B cell (primary cell): ENCODE measurements around the gene CCDC7. TPM values are rescaled to one million over a fixed set of nuclear protein-coding genes. Genes with fewer than 3 reads are reported as not detected.
"Not testable (repeated sequence)": the region's sequence is repeated elsewhere in the genome, so short reads cannot be mapped to it uniquely, and the experiment has no call there.

Experiments used
- ATAC-seq: fragments of 200-7000 bp; cut with Tn5 transposase; one replicate; pipeline ENCODE4 v1.10.0; 2021; ENCODE audit warnings: low read depth, mild to moderate bottlenecking, moderate number of reproducible peaks, moderate library complexity
- CTCF ChIA-PET: fragments of 350-600 bp; sonication (Branson Sonifier 250); formaldehyde crosslinking; loops from one replicate; lab custom pipeline; 2021; ENCODE audit warnings: antibody characterized with exemption, inconsistent platforms; lab: Charles Lee
- POLR2A ChIA-PET: fragments of 350-600 bp; sonication (Branson Sonifier 250); formaldehyde crosslinking; loops from one replicate; lab custom pipeline; 2021; ENCODE audit warnings: antibody characterized with exemption; lab: Charles Lee
- DNase-seq: peaks from one replicate; pipeline ENCODE4 v3.0.0; 2013
- H2AFZ ChIP-seq: 2 replicates; pipeline ENCODE4 v1.6.1; 2012; ENCODE audit warnings: mild to moderate bottlenecking, low read depth, low read length; ENCODE audit not compliant: insufficient read depth, poor library complexity, severe bottlenecking
- H3K27ac ChIP-seq, 2 donors: 1 replicate in 1 of 2; 2 replicates in 1 of 2; pipeline ENCODE4 v1.5.1; 2012 to 2013; ENCODE audit warnings: low read length in 2 of 2, mild to moderate bottlenecking in 2 of 2, moderate library complexity in 1 of 2
- H3K27me3 ChIP-seq, 4 experiments: fragments of 200-600 bp in 1 of 4; sonication (generic) in 1 of 4; replicated peaks in 1 of 4; 1 replicate in 2 of 4; 2 replicates in 2 of 4; pipeline versions ENCODE4 v1.6.1 to v1.7.0; 2013 to 2016; ENCODE audit warnings: low read length in 3 of 4, mild to moderate bottlenecking in 2 of 4, mixed read lengths in 1 of 4, moderate library complexity in 1 of 4; ENCODE audit not compliant: insufficient read depth in 4 of 4, control insufficient read depth in 3 of 4; ENCODE audit errors: control extremely low read depth in 1 of 4
- H3K36me3 ChIP-seq, 2 experiments: replicated peaks in 1 of 2; 1 replicate in 1 of 2; 2 replicates in 1 of 2; pipeline versions ENCODE4 v1.6.1 to v1.7.1; 2013; ENCODE audit warnings: low read length in 1 of 2; ENCODE audit not compliant: insufficient read depth in 2 of 2, control insufficient read depth in 1 of 2; ENCODE audit errors: control extremely low read depth in 1 of 2, extremely low read depth in 1 of 2
- H3K4me1 ChIP-seq, 2 donors: fragments of 200-600 bp in 1 of 2; sonication (generic) in 1 of 2; 1 replicate in 1 of 2; 2 replicates in 1 of 2; pipeline versions ENCODE4 v1.5.1 to v1.6.1; 2013 to 2017; ENCODE audit warnings: low read length in 2 of 2; ENCODE audit not compliant: control insufficient read depth in 2 of 2, insufficient read depth in 2 of 2
- H3K4me2 ChIP-seq: replicated peaks from 2 replicates; pipeline ENCODE3; 2012; ENCODE audit warnings: mild to moderate bottlenecking, low read depth, low read length; ENCODE audit not compliant: poor library complexity, severe bottlenecking
- H3K4me3 ChIP-seq, 5 experiments: fragments of 200-600 bp in 1 of 5; sonication (generic) in 1 of 5; 1 replicate in 3 of 5; 2 replicates in 2 of 5; pipeline versions ENCODE4 v1.5.1 to v1.7.0; 2011 to 2016; ENCODE audit warnings: low read length in 4 of 5, mild to moderate bottlenecking in 4 of 5, low read depth in 2 of 5, control low read depth in 1 of 5, moderate library complexity in 1 of 5; ENCODE audit not compliant: insufficient read depth in 1 of 5; ENCODE audit errors: control extremely low read depth in 1 of 5, extremely low read depth in 1 of 5
- H3K79me2 ChIP-seq: fragments of 200-600 bp; sonication (generic); one replicate; pipeline ENCODE4 v1.6.0; 2016; ENCODE audit warnings: low read length; ENCODE audit not compliant: control insufficient read depth, insufficient read depth
- H3K9ac ChIP-seq: fragments of 200-600 bp; sonication (generic); 2 replicates; pipeline ENCODE4 v1.6.1; 2017; ENCODE audit warnings: mild to moderate bottlenecking, low read length, moderate library complexity
- H3K9me3 ChIP-seq, 3 donors: one replicate each; pipeline versions ENCODE4 v1.6.1 to v1.7.1; 2013; ENCODE audit warnings: low read length in 2 of 3; ENCODE audit not compliant: control insufficient read depth in 2 of 3, insufficient read depth in 1 of 3; ENCODE audit errors: control extremely low read depth in 1 of 3
- H4K20me1 ChIP-seq: 2 replicates; pipeline ENCODE4 v1.6.0; 2012; ENCODE audit warnings: mild to moderate bottlenecking, low read length; ENCODE audit not compliant: insufficient read depth, control insufficient read depth, poor library complexity, severe bottlenecking
- H3K27ac Mint-ChIP-seq: one replicate; pipeline ENCODE4 v1.8.0; 2021; ENCODE audit warnings: mixed read lengths
- H3K27me3 Mint-ChIP-seq: one replicate; pipeline ENCODE4 v1.8.0; 2021; ENCODE audit warnings: mixed read lengths
- H3K4me1 Mint-ChIP-seq: one replicate; pipeline ENCODE4 v1.8.0; 2021; ENCODE audit warnings: mixed read lengths
- H3K4me3 Mint-ChIP-seq: one replicate; pipeline ENCODE4 v1.8.0; 2021; ENCODE audit warnings: mixed read lengths
- H3K9me3 Mint-ChIP-seq: one replicate; pipeline ENCODE4 v1.8.0; 2022; ENCODE audit warnings: mixed read lengths; ENCODE audit not compliant: insufficient read depth
- CTCF ChIP-seq: fragments of 200-600 bp; IDR thresholded peaks from one replicate; pipeline ENCODE4 v1.8.0; 2022; ENCODE audit warnings: antibody characterized with exemption, mild to moderate bottlenecking
- EZH2 ChIP-seq: IDR thresholded peaks from 2 replicates; pipeline ENCODE4 v1.6.1; 2012; ENCODE audit warnings: borderline replicate concordance, low read depth, mild to moderate bottlenecking, moderate library complexity, low read length; ENCODE audit not compliant: insufficient read depth, poor library complexity, severe bottlenecking
- WGBS: methylation state at CpG from one replicate; pipeline ENCODE4 v1.1.5; 2013; ENCODE audit warnings: missing lambda C conversion rate; ENCODE audit not compliant: insufficient coverage; 5-methylcytosine and 5-hydroxymethylcytosine counted together
- intact Hi-C: fragments of 100-400 bp; cut with micrococcal nuclease; formaldehyde crosslinking; loops from one replicate; pipeline ENCODE4 v1.10.0; 2022
- polyA plus RNA-seq: library from polyadenylated mRNA; depleted of rRNA; stranded (reverse); fragments of >200 nt; gene quantifications from 2 replicates; pipeline ENCODE4 v1.2.3, GENCODE V29; 2012
- total RNA-seq, 2 donors: library from RNA; stranded (reverse); fragments of 120-200 nt in 1 of 2; gene quantifications; 1 replicate in 1 of 2; 2 replicates in 1 of 2; pipeline versions ENCODE4 v1.2.3 to v1.2.4, GENCODE V29; 2013 to 2022

CCDC7 gene
- total and polyA plus RNA-seq, 2 donors (not counting 1 experiment from before 2014, with no cell fraction given): 2.6 to 26.6 TPM

GRCh38 chr10:32911285-32912016 is 465.5 kb downstream of the CCDC7 start:
- Mint-ChIP-seq H3K27me3 (no peaks in the 10 kb centered on the region), H3K27ac (no peak overlapping the region)
- intact Hi-C loops: no loop called here

GRCh38 chr10:32917817-32918216 is 471.9 kb downstream of the CCDC7 start:
- CTCF ChIA-PET, intact Hi-C loops, H3K27ac ChIP-seq, DNase-seq, H3K4me1 ChIP-seq, H3K4me1 Mint-ChIP-seq, H3K4me2 ChIP-seq, H3K4me3 ChIP-seq, H3K27me3 Mint-ChIP-seq, H3K27me3 ChIP-seq, H3K9me3 ChIP-seq, POLR2A ChIA-PET, H3K9ac ChIP-seq, ATAC-seq, H3K27ac Mint-ChIP-seq, H2AFZ ChIP-seq, H4K20me1 ChIP-seq, H3K4me3 Mint-ChIP-seq, H3K9me3 Mint-ChIP-seq, H3K79me2 ChIP-seq: not testable (repeated sequence)
- H3K36me3 ChIP-seq: peaks cover 0 to 41% of the 10 kb centered on the region in 2 experiments
- no CpG with 5 or more reads among the region's 5 CpGs for WGBS

More at GRCh38 chr10:32911285-32912016, 465.5 kb downstream of the CCDC7 start:
- WGBS: 100% methylated on average over 5 of the region's 11 CpGs
- H3K36me3 ChIP-seq: peaks cover 5 to 47% of the 10 kb centered on the region in 2 experiments
- no peak overlapping the region for H3K4me2 ChIP-seq
- H3K4me3 ChIP-seq: no peak overlapping the region
- no peaks in the 10 kb centered on the region for H3K9me3 Mint-ChIP-seq
- no peaks in the 10 kb centered on the region for H3K79me2 ChIP-seq
- DNase-seq (no peak), ATAC-seq (no peak)
- no peak overlapping the region for H3K4me3 Mint-ChIP-seq
- TF ChIP-seq EZH2 (no peak), CTCF (no peak)
- H3K27me3 ChIP-seq: no peaks in the 10 kb centered on the region
- H3K9ac ChIP-seq: no peak overlapping the region
- H2AFZ ChIP-seq: no peak overlapping the region
- no peaks in the 10 kb centered on the region for H3K4me1 ChIP-seq
- no peak overlapping the region for H3K27ac ChIP-seq
- H3K9me3 ChIP-seq: no peaks in the 10 kb centered on the region
- ChIA-PET POLR2A (no interaction called here), CTCF (no interaction called here)
- no peaks in the 10 kb centered on the region for H4K20me1 ChIP-seq
- H3K4me1 Mint-ChIP-seq: no peaks in the 10 kb centered on the region
